Muscle layer of duodenum (tissue), 2 donors: ENCODE results near the gene CDH13.

ENCODE experiments used
- H3K27ac ChIP-seq: one replicate; pipeline ENCODE4 v1.7.0; 2013; ENCODE audit warnings: mild to moderate bottlenecking, low read length
- H3K27me3 ChIP-seq: one replicate; pipeline ENCODE4 v1.7.0; 2013; ENCODE audit warnings: low read depth, mild to moderate bottlenecking, control low read depth, low read length
- H3K36me3 ChIP-seq, 2 donors: one replicate each; pipeline ENCODE4 v1.7.0; 2013; ENCODE audit warnings: low read length in 2 of 2, control low read depth in 1 of 2, mild to moderate bottlenecking in 1 of 2; ENCODE audit not compliant: insufficient read depth in 2 of 2, control insufficient read depth in 1 of 2
- H3K4me1 ChIP-seq, 2 donors: one replicate each; pipeline ENCODE4 v1.7.0; 2013; ENCODE audit warnings: low read length in 2 of 2, mild to moderate bottlenecking in 2 of 2, control low read depth in 1 of 2, moderate library complexity in 1 of 2; ENCODE audit not compliant: insufficient read depth in 2 of 2, control insufficient read depth in 1 of 2
- H3K4me3 ChIP-seq, 2 donors: one replicate each; pipeline ENCODE4 v1.7.0; 2013; ENCODE audit warnings: low read length in 2 of 2, low read depth in 1 of 2, mild to moderate bottlenecking in 1 of 2
- H3K9me3 ChIP-seq, 2 donors: one replicate each; pipeline ENCODE4 v1.7.0; 2013; ENCODE audit warnings: low read length in 2 of 2, control low read depth in 1 of 2, mild to moderate bottlenecking in 1 of 2; ENCODE audit not compliant: control insufficient read depth in 1 of 2
- donor health status: healthy.

The CDH13 gene

GRCh38 chr16:83771306-83771942 is 1144.7 kb downstream of the CDH13 start:
- no peak overlapping the region for H3K4me3 ChIP-seq
- no peak overlapping the region for H3K27ac ChIP-seq

DNA sequence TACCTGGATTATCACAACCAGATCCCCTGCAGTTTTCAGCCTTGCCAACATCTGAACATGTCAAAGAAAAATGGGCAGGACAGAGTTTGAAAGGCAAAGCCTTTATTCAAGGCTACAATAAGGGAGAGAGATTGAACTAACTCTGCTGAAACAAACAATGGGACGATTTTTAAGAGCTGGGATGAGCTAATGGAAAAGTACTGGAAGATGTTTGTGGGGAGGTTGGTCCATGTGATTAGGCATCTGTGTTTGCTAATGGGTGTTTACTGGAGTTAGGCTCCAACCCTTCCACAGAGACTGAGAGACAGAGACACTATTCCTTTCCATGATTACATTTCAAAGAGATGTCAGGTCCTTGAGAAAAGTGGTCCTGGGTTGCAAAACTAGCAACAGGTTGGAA is 1146.0 kb downstream of the CDH13 start:
- no peaks in the 10 kb centered on the region for H3K9me3 ChIP-seq
- no peaks in the 10 kb centered on the region for H3K36me3 ChIP-seq
- no peaks in the 10 kb centered on the region for H3K27me3 ChIP-seq
- H3K4me1 ChIP-seq, result no peaks in the 10 kb centered on the region
- no peak overlapping the region for H3K4me3 ChIP-seq
- no peak overlapping the region for H3K27ac ChIP-seq

More at GRCh38 chr16:83771306-83771942, 1144.7 kb downstream of the CDH13 start:
- no peaks in the 10 kb centered on the region for H3K27me3 ChIP-seq
- H3K9me3 ChIP-seq, result no peaks in the 10 kb centered on the region
- no peaks in the 10 kb centered on the region for H3K36me3 ChIP-seq
- no peaks in the 10 kb centered on the region for H3K4me1 ChIP-seq

GRCh38 chr16:83774066-83774465 is 1147.3 kb downstream of the CDH13 start:
- H3K4me3 ChIP-seq, result no peak overlapping the region
- no peaks in the 10 kb centered on the region for H3K27me3 ChIP-seq
- H3K9me3 ChIP-seq, result no peaks in the 10 kb centered on the region
- H3K4me1 ChIP-seq, result no peaks in the 10 kb centered on the region
- H3K27ac ChIP-seq, result no peak overlapping the region
- no peaks in the 10 kb centered on the region for H3K36me3 ChIP-seq

GRCh38 chr16:83776944-83777343 is 1150.2 kb downstream of the CDH13 start:
- no peaks in the 10 kb centered on the region for H3K27me3 ChIP-seq
- no peaks in the 10 kb centered on the region for H3K36me3 ChIP-seq
- H3K4me3 ChIP-seq, result no peak overlapping the region
- H3K4me1 ChIP-seq, result no peaks in the 10 kb centered on the region
- H3K9me3 ChIP-seq, result no peaks in the 10 kb centered on the region
- H3K27ac ChIP-seq, result no peak overlapping the region

DNA sequence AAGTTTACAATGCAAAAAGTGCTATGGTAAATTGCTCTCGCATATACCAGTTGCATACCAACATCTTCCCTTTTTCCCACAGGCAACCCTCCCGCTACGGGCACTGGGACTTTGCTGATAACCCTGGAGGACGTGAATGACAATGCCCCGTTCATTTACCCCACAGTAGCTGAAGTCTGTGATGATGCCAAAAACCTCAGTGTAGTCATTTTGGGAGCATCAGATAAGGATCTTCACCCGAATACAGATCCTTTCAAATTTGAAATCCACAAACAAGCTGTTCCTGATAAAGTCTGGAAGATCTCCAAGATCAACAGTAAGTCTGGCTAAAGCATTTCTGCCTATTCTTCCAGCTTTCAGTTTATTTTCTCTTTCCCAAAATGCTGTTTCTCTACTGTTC is 1153.1 kb downstream of the CDH13 start:
- Histone ChIP-seq H3K9me3 (no peaks in the 10 kb centered on the region), H3K4me3 (no peak overlapping the region), H3K27me3 (no peaks in the 10 kb centered on the region), H3K4me1 (no peaks in the 10 kb centered on the region), H3K36me3 (no peaks in the 10 kb centered on the region), H3K27ac (no peak overlapping the region)

DNA sequence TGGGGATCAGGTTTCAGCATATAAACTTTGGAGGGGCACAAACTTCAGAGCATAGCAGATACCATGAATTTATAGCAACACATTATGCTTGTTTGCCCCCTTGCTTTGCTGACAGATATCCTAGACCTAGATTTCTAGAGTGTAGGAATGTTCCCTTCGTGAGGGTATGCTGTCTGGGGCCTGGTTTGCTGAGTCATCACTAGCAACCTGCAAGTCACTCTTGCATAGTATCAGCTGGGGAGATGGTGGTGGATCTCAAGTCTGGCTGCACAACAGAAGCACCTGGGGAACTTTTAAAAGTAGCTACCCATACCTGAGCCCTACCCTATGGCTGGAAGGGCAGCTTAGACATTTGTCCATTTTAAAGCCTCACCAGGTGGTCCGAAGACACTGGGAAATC is 1158.7 kb downstream of the CDH13 start:
- H3K27ac ChIP-seq, result no peak overlapping the region
- no peak overlapping the region for H3K4me3 ChIP-seq
- H3K9me3 ChIP-seq, result no peaks in the 10 kb centered on the region
- no peaks in the 10 kb centered on the region for H3K27me3 ChIP-seq
- no peaks in the 10 kb centered on the region for H3K4me1 ChIP-seq
- H3K36me3 ChIP-seq, result no peaks in the 10 kb centered on the region

GRCh38 chr16:83789642-83790401 is 1163.1 kb downstream of the CDH13 start:
- H3K9me3 ChIP-seq, result peaks cover 0 to 4% of the 10 kb centered on the region in 2 donors

GRCh38 chr16:83791916-83792315 is 1165.1 kb downstream of the CDH13 start:
- H3K27me3 ChIP-seq, result no peaks in the 10 kb centered on the region
- H3K36me3 ChIP-seq, result no peaks in the 10 kb centered on the region
- H3K4me3 ChIP-seq, result no peak overlapping the region
- H3K27ac ChIP-seq, result no peak overlapping the region
- no peaks in the 10 kb centered on the region for H3K4me1 ChIP-seq
- peaks cover 0 to 4% of the 10 kb centered on the region in 2 donors for H3K9me3 ChIP-seq

More at GRCh38 chr16:83789642-83790401, 1163.1 kb downstream of the CDH13 start:
- Histone ChIP-seq H3K4me3 (no peak overlapping the region), H3K27me3 (no peaks in the 10 kb centered on the region), H3K4me1 (no peaks in the 10 kb centered on the region), H3K36me3 (no peaks in the 10 kb centered on the region), H3K27ac (no peak overlapping the region)

DNA sequence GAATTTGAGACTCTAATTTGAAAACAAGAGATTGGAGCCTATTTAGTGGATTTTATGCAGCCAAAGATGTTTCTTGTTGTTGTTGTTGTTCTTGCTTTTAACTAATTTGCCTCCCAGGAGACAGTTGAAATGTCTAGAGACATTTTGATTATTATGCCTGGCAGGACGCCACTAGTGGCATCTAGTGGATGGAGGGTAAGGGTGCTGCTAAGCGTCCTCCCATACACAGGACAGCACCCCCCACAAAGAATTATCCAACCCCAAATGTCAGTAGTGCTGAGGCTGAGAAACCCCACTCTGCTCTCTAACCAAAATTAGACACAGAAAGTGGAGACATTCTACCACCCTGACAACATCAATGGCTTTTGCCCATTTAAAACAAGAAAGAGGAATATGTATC is 1165.6 kb downstream of the CDH13 start:
- Histone ChIP-seq H3K9me3 (peaks cover 0 to 4% of the 10 kb centered on the region in 2 donors), H3K4me3 (no peak overlapping the region), H3K36me3 (no peaks in the 10 kb centered on the region), H3K27me3 (no peaks in the 10 kb centered on the region), H3K4me1 (no peaks in the 10 kb centered on the region), H3K27ac (no peak overlapping the region)

DNA sequence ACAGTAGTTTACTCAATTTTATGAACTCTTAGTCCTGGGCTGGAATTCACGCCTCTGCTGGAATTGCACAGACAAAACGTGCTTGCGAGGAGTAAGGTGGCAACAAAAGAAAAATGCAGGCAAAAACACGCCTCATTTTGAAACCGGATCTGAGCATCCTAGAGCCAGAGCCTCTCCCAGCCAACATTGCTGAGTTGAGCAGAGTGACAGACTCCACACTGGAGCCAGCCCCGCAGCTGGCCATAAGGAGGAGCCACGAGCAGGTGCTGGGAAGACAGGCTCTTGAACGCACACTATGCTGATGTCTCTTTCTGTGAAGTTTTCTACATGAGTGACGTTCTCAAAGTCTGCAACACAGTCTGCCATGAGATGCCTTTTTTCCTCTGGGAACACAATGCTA is 1166.4 kb downstream of the CDH13 start:
- Histone ChIP-seq H3K27me3 (no peaks in the 10 kb centered on the region), H3K36me3 (no peaks in the 10 kb centered on the region), H3K4me3 (no peak overlapping the region), H3K4me1 (no peaks in the 10 kb centered on the region), H3K27ac (no peak overlapping the region), H3K9me3 (peaks cover 0 to 4% of the 10 kb centered on the region in 2 donors)

DNA sequence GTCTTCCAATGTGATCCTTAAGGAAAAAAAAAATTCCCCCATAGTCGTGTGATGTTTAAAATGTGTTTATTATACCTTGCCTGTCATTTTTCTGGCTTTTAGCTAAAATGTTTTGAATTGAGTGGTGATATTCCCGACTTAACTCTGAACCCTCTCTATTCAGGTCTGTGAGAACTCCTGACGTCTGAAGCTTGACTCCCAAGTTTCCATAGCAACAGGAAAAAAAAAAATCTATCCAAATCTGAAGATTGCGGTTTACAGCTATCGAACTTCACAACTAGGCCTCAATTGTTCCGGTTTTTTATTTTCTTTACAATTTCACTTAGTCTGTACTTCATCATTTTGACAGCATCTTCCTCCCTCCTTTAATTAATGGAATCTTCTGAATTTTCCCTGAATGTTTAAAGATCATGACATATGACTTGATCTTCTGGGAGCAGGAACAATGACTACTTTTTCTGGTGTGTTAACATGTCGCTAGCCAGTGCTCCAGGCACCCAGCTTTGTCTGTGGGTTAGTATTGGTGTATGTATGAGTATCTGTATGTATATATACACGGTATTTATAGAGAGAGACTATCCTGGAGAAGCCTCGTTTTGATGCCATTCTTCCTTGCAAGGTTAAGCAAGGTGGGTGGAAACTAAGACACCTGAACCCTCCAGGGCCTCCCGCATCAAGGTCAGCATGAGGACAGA is 1168.2 kb downstream of the CDH13 start:
- no peaks in the 10 kb centered on the region for H3K36me3 ChIP-seq
- no peak overlapping the region for H3K4me3 ChIP-seq
- peaks cover 0 to 4% of the 10 kb centered on the region in 2 donors for H3K9me3 ChIP-seq
- H3K4me1 ChIP-seq, result no peaks in the 10 kb centered on the region
- H3K27ac ChIP-seq, result no peak overlapping the region
- H3K27me3 ChIP-seq, result no peaks in the 10 kb centered on the region
